Esophagus squamous epithelium (tissue), 5 donors: ENCODE results near the gene CCDC92. TPM values are rescaled to one million over a fixed set of nuclear protein-coding genes. Genes with fewer than 3 reads are reported as not detected.
A peak's percentile ranks its signal among the peaks of the same experiment; 100 is the strongest.

Experiments
- DNase-seq: peaks from one replicate; lab custom pipeline; 2025; lab: John Stamatoyannopoulos, UW
- H3K27ac ChIP-seq, 4 donors: fragments of 200-600 bp; sonication (generic); one replicate each; pipeline ENCODE4 v1.5.1; 2016 to 2019; ENCODE audit warnings: mild to moderate bottlenecking in 1 of 4
- H3K27me3 ChIP-seq, 4 donors: fragments of 200-600 bp; sonication (generic); 1 replicate in 3 of 4; 2 replicates in 1 of 4; pipeline versions ENCODE4 v1.5.1 to v1.6.0; 2017 to 2021; ENCODE audit warnings: antibody characterized with exemption in 1 of 4
- H3K36me3 ChIP-seq, 3 donors: fragments of 200-600 bp; sonication (generic); one replicate each; pipeline ENCODE4 v1.5.1; 2016 to 2019
- H3K4me1 ChIP-seq, 3 donors: fragments of 200-600 bp; sonication (generic); one replicate each; pipeline ENCODE4 v1.5.1; 2017 to 2019
- H3K4me3 ChIP-seq, 4 donors: fragments of 200-600 bp; sonication (generic); 1 replicate in 3 of 4; 2 replicates in 1 of 4; pipeline ENCODE4 v1.5.1; 2016 to 2019; ENCODE audit warnings: mild to moderate bottlenecking in 2 of 4, moderate library complexity in 1 of 4
- H3K9me3 ChIP-seq, 3 donors: fragments of 200-600 bp; sonication (generic); one replicate each; pipeline ENCODE4 v1.5.1; 2016 to 2019
- POLR2A ChIP-seq, 4 donors: fragments of 450-650 bp; IDR thresholded peaks; one replicate each; pipeline ENCODE4 v1.6.1; 2017; ENCODE audit warnings: antibody characterized with exemption in 4 of 4, mild to moderate bottlenecking in 4 of 4, moderate library complexity in 3 of 4
- WGBS, 2 donors: methylation state at CpG; one replicate each; pipeline ENCODE4 v1.1.5; 2018; 5-methylcytosine and 5-hydroxymethylcytosine counted together
- intact Hi-C: fragments of 100-400 bp; cut with DNase I; formaldehyde crosslinking; loops from one replicate; pipeline ENCODE4 v1.15.0; 2022
- total RNA-seq, 4 donors: library from RNA; depleted of rRNA; stranded (reverse); fragments of >200 nt; gene quantifications; one replicate each; pipeline ENCODE4 v1.1.0, GENCODE V29; 2016
- TF ChIP-seq, protein P1 (sequence below), 6 experiments: fragments of 450-650 bp in 4 of 6; fragments of 200-600 bp in 2 of 6; sonication (generic) in 2 of 6; IDR thresholded peaks; one replicate each; pipeline ENCODE4 v1.5.1; 2016 to 2019; ENCODE audit warnings: antibody characterized with exemption in 6 of 6, mild to moderate bottlenecking in 4 of 6, moderate library complexity in 4 of 6
- donor health status: DM: yes; HTN: yes; CAD: no.

The CCDC92 gene
- total RNA-seq, 4 donors from 2014 or later: 7.2 to 16.2 (median 11.4) TPM

GRCh38 chr12:123991372-123991951 lies 18.8 kb upstream of the CCDC92 start:
- Histone ChIP-seq H3K9me3 (no peaks in the 10 kb centered on the region), H3K27ac (peak overlapping the region in 1 of 4 donors; percentile 36), H3K36me3 (peaks cover 0 to 62% (median 3%) of the 10 kb centered on the region in 3 donors), H3K4me3 (no peak overlapping the region), H3K27me3 (no peaks in the 10 kb centered on the region), H3K4me1 (peaks cover 0 to 65% (median 26%) of the 10 kb centered on the region in 3 donors)
- TF ChIP-seq, protein P1, sequence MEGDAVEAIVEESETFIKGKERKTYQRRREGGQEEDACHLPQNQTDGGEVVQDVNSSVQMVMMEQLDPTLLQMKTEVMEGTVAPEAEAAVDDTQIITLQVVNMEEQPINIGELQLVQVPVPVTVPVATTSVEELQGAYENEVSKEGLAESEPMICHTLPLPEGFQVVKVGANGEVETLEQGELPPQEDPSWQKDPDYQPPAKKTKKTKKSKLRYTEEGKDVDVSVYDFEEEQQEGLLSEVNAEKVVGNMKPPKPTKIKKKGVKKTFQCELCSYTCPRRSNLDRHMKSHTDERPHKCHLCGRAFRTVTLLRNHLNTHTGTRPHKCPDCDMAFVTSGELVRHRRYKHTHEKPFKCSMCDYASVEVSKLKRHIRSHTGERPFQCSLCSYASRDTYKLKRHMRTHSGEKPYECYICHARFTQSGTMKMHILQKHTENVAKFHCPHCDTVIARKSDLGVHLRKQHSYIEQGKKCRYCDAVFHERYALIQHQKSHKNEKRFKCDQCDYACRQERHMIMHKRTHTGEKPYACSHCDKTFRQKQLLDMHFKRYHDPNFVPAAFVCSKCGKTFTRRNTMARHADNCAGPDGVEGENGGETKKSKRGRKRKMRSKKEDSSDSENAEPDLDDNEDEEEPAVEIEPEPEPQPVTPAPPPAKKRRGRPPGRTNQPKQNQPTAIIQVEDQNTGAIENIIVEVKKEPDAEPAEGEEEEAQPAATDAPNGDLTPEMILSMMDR (IDR thresholded peaks at IDR 0.05): no peak
- no peak for TF ChIP-seq POLR2A (IDR thresholded peaks at IDR 0.05)
- intact Hi-C loops: no loop called here
- 61 to 96% methylated on average over 2 of the region's 2 CpGs for WGBS, 2 donors
- DNase-seq: no peak

GRCh38 chr12:123990511-123990910 lies 17.9 kb upstream of the CCDC92 start:
- TF ChIP-seq, protein P1 (IDR thresholded peaks at IDR 0.05): no peak
- TF ChIP-seq POLR2A (IDR thresholded peaks at IDR 0.05): no peak

DNA sequence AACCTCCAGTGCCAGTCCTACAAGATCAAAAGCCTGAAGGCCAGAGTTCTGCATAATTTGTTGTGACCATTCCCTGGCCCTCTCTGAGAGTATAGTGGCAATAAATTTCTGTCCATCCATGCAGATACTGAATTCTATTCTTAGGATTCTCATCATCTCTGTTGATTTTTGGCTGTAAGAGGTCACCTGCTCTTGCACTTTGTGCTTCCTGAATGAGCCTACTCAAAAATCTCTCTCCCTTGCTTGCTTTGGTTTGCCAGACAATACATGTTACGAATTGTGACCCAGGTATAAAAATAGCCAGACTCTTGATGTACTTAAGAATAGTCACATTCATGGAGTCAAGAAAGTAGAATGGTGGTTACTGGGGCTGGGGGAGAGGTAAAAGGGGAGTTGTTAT lies 17.1 kb upstream of the CCDC92 start:
- H3K4me3 ChIP-seq: no peak overlapping the region
- intact Hi-C loops: no loop called here
- 75 to 93% methylated on average over 1 of the region's 1 CpG for WGBS, 2 donors
- no peaks in the 10 kb centered on the region for H3K9me3 ChIP-seq
- DNase-seq: no peak
- no peak for TF ChIP-seq POLR2A (IDR thresholded peaks at IDR 0.05)
- TF ChIP-seq, protein P1 (IDR thresholded peaks at IDR 0.05): no peak
- H3K27me3 ChIP-seq: no peaks in the 10 kb centered on the region
- peaks cover 0 to 56% (median 15%) of the 10 kb centered on the region in 3 donors for H3K4me1 ChIP-seq
- H3K27ac ChIP-seq: no peak overlapping the region
- peaks cover 0 to 79% (median 3%) of the 10 kb centered on the region in 3 donors for H3K36me3 ChIP-seq

More at GRCh38 chr12:123990511-123990910, 17.9 kb upstream of the CCDC92 start:
- no peak overlapping the region for H3K4me3 ChIP-seq
- no peaks in the 10 kb centered on the region for H3K27me3 ChIP-seq
- peaks cover 0 to 72% (median 3%) of the 10 kb centered on the region in 3 donors for H3K36me3 ChIP-seq
- H3K4me1 ChIP-seq: peaks cover 0 to 64% (median 21%) of the 10 kb centered on the region in 3 donors
- DNase-seq: no peak
- 64 to 84% methylated on average over 4 of the region's 4 CpGs for WGBS, 2 donors
- peak overlapping the region in 1 of 4 donors; percentile 36 for H3K27ac ChIP-seq
- intact Hi-C loops: no loop called here
- H3K9me3 ChIP-seq: no peaks in the 10 kb centered on the region

DNA sequence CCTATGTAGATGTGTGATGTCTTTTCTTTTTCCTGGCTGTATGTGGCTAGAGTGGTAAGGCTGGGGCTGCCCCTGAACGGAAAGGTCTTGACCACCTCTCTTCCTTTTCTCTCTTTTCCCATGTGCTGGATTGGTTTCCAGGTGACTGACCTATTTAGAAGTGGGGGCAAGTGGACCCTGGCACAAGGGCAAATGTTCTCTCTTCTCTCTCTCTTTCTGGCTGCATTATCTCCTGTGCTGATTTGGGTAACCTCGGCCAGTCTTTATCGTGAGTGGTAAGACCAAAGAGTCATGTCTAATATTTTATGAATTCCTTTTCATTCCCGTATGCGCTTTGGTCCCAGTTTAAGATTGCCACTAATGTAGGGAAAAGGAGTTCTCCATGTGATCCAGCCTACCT lies 16.5 kb upstream of the CCDC92 start:
- 93 to 100% methylated on average over 5 of the region's 5 CpGs for WGBS, 2 donors
- Histone ChIP-seq H3K9me3 (no peaks in the 10 kb centered on the region), H3K27me3 (no peaks in the 10 kb centered on the region), H3K4me1 (peaks cover 0 to 55% (median 13%) of the 10 kb centered on the region in 3 donors), H3K4me3 (no peak overlapping the region), H3K36me3 (peaks cover 0 to 80% (median 3%) of the 10 kb centered on the region in 3 donors), H3K27ac (no peak overlapping the region)
- no peak for DNase-seq
- TF ChIP-seq POLR2A (IDR thresholded peaks at IDR 0.05): no peak
- TF ChIP-seq, protein P1 (IDR thresholded peaks at IDR 0.05): no peak
- intact Hi-C loops: no loop called here

- peaks cover 0 to 46% (median 6%) of the 10 kb centered on the region in 3 donors for H3K4me1 ChIP-seq
- no peaks in the 10 kb centered on the region for H3K27me3 ChIP-seq
- no peak for DNase-seq
- no peaks in the 10 kb centered on the region for H3K9me3 ChIP-seq
- no peak for TF ChIP-seq POLR2A (IDR thresholded peaks at IDR 0.05)
- TF ChIP-seq, protein P1 (IDR thresholded peaks at IDR 0.05): no peak
- WGBS, 2 donors: 70 to 100% methylated on average over 2 of the region's 2 CpGs
- H3K27ac ChIP-seq: peak overlapping the region in 1 of 4 donors; percentile 22
- H3K36me3 ChIP-seq: peaks cover 0 to 80% (median 3%) of the 10 kb centered on the region in 3 donors
- intact Hi-C loops: no loop called here
- no peak overlapping the region for H3K4me3 ChIP-seq
Measured at GRCh38 chr12:123987022-123987421, 14.4 kb upstream of the CCDC92 start.
